AG04449 (cell line): Measurements from ENCODE around the gene FOXP1.
A peak's percentile ranks its signal among the peaks of the same experiment; 100 is the strongest.

Experiments
- CTCF ChIA-PET: fragments of 350-600 bp; formaldehyde crosslinking; extraction: SDS; loops from one replicate; lab custom pipeline; 2021; ENCODE audit warnings: antibody characterized with exemption; lab: Yijun Ruan, JAX
- POLR2A ChIA-PET: fragments of 400-600, 350-600 bp; formaldehyde crosslinking; extraction: SDS; loops from one replicate; lab custom pipeline; 2020; ENCODE audit warnings: antibody characterized with exemption, inconsistent platforms; lab: Yijun Ruan, JAX
- DNase-seq: peaks from one replicate; pipeline ENCODE4 v3.0.0-alpha.2; 2010; ENCODE audit warnings: low read depth, low spot score
- H3K4me3 ChIP-seq: 2 replicates; pipeline ENCODE4 v1.5.1; 2011; ENCODE audit warnings: low read depth, mild to moderate bottlenecking, control low read depth, low read length
- CTCF ChIP-seq: IDR thresholded peaks from one replicate; pipeline ENCODE4 v1.5.1; 2011; ENCODE audit warnings: mild to moderate bottlenecking, moderate library complexity, low read length, control low read depth, inconsistent platforms; ENCODE audit not compliant: insufficient read depth; ENCODE audit errors: missing control alignments

Gene FOXP1

GRCh38 chr3:71311661-71312046 lies 271.9 kb downstream of the FOXP1 start:
- TF ChIP-seq CTCF = no peak
- ChIA-PET CTCF (interaction anchor here (1.2 to 1.4 kb wide), 3 partner anchors 68 to 780 kb away, joined by 3 to 5 read pairs (median 3); no protein-coding TSS in a partner anchor), POLR2A (no interaction called here)

GRCh38 chr3:71310980-71311660 lies 272.4 kb downstream of the FOXP1 start:
- ChIA-PET CTCF (interaction anchor here (1.3 kb wide), 1 partner anchor 780 kb away, joined by 3 read pairs; no protein-coding TSS in a partner anchor), POLR2A (no interaction called here)
- no peak for DNase-seq
- TF ChIP-seq CTCF = no peak
- no peak overlapping the region for H3K4me3 ChIP-seq

More at GRCh38 chr3:71311661-71312046, 271.9 kb downstream of the FOXP1 start:
- no peak for DNase-seq
- H3K4me3 ChIP-seq = no peak overlapping the region

GRCh38 chr3:71310359-71310979 lies 273.1 kb downstream of the FOXP1 start:
- DNase-seq = no peak
- CTCF ChIA-PET = no interaction called here
- TF ChIP-seq CTCF = peak; percentile 16
- POLR2A ChIA-PET = interaction anchor here (1.0 kb wide), 1 partner anchor 272 kb away, joined by 4 read pairs; no protein-coding TSS in a partner anchor
- no peak overlapping the region for H3K4me3 ChIP-seq

- TF ChIP-seq CTCF = no peak
- CTCF ChIA-PET = no interaction called here
- POLR2A ChIA-PET = interaction anchor here (1.0 kb wide), 1 partner anchor 273 kb away, joined by 4 read pairs; no protein-coding TSS in a partner anchor
- DNase-seq = no peak
- no peak overlapping the region for H3K4me3 ChIP-seq
Measured at GRCh38 chr3:71309886-71310285, 273.6 kb downstream of the FOXP1 start.

- CTCF ChIA-PET = interaction anchor here (0.6 kb wide), 1 partner anchor 129 kb away, joined by 4 read pairs; no protein-coding TSS in a partner anchor
- POLR2A ChIA-PET = interaction anchor here (1.0 kb wide), 1 partner anchor 274 kb away, joined by 4 read pairs; no protein-coding TSS in a partner anchor
- H3K4me3 ChIP-seq = no peak overlapping the region
- TF ChIP-seq CTCF = no peak
- DNase-seq = no peak
Measured at GRCh38 chr3:71309342-71309741, 274.2 kb downstream of the FOXP1 start.

GRCh38 chr3:71308836-71309235 lies 274.7 kb downstream of the FOXP1 start:
- ChIA-PET POLR2A (no interaction called here), CTCF (interaction anchor here (0.6 kb wide), 1 partner anchor 130 kb away, joined by 4 read pairs; no protein-coding TSS in a partner anchor)
- no peak for DNase-seq
- no peak for TF ChIP-seq CTCF
- no peak overlapping the region for H3K4me3 ChIP-seq
